Measurements from ENCODE around the gene ERC1. TPM values are rescaled to one million over a fixed set of nuclear protein-coding genes. Genes with fewer than 3 reads are reported as not detected.

Gene ERC1
- polyA plus RNA-seq, 2 of the 4 experiments (the other 2 are of a cell fraction): 14.2 to 20.9 TPM

DNA sequence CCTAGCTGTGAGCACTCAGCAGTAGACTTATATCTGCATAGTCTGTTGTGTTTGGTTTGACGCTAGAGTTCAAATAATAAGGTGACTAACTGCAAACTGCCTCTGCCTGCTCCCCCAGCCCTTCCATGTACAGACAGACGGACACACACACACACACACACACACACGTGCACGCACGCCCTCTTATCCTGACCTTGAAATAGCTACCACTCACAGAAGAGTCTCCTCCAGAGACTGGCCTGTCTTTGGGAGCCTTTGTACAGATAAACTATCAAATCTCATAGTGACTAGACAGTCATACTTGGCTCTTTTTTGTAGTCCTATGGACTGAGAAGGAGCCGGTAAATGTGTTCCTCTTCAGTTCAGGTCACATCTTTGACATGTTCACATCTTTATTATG lies 445.0 kb downstream of the ERC1 start:
- TF ChIP-seq RNF2 (IDR thresholded peaks at IDR 0.05; ENCODE audit: borderline replicate concordance, low read depth) (no peak), KDM5A (IDR thresholded peaks at IDR 0.05) (no peak), CBX8 (IDR thresholded peaks at IDR 0.05) (no peak), RAD21 (conservative IDR thresholded peaks at IDR 0.05 in 1 of 2, IDR thresholded peaks at IDR 0.05 in 1 of 2) (no peak), MAZ (IDR thresholded peaks at IDR 0.05; ENCODE audit: borderline replicate concordance, low read depth, low read length) (no peak), EP300 (IDR thresholded peaks at IDR 0.05) (no peak), EHMT2 (IDR thresholded peaks at IDR 0.05; ENCODE audit: low read depth) (no peak), CHD2 (IDR thresholded peaks at IDR 0.05; ENCODE audit: low read length, partially characterized antibody) (no peak), RCOR1 (IDR thresholded peaks at IDR 0.05; ENCODE audit: low read depth, low read length) (no peak), NR3C1 (IDR thresholded peaks at IDR 0.05) (no peak), JUN (IDR thresholded peaks at IDR 0.05) (no peak), NFE2L2 (conservative IDR thresholded peaks at IDR 0.05; ENCODE audit: low read length) (no peak)
- TF ChIP-seq, protein P1, sequence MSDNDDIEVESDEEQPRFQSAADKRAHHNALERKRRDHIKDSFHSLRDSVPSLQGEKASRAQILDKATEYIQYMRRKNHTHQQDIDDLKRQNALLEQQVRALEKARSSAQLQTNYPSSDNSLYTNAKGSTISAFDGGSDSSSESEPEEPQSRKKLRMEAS (IDR thresholded peaks at IDR 0.05): no peak
- TF ChIP-seq, protein P2, sequence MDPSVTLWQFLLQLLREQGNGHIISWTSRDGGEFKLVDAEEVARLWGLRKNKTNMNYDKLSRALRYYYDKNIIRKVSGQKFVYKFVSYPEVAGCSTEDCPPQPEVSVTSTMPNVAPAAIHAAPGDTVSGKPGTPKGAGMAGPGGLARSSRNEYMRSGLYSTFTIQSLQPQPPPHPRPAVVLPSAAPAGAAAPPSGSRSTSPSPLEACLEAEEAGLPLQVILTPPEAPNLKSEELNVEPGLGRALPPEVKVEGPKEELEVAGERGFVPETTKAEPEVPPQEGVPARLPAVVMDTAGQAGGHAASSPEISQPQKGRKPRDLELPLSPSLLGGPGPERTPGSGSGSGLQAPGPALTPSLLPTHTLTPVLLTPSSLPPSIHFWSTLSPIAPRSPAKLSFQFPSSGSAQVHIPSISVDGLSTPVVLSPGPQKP (IDR thresholded peaks at IDR 0.05; ENCODE audit: low read depth, low read length): no peak
- POLR2A ChIA-PET: no interaction called here
- WGBS (ENCODE audit: missing lambda C conversion rate): 87% methylated on average over 6 of the region's 6 CpGs
- Histone ChIP-seq H3K4me2 (no peak overlapping the region), H3K4me3 (no peak overlapping the region), H3K27ac (no peak overlapping the region), H3K4me1 (no peaks in the 10 kb centered on the region), H3K9me3 (no peaks in the 10 kb centered on the region)
- CTCF ChIA-PET: interaction anchor here (1.7 kb wide), 1 partner anchor 12 kb away, joined by 4 read pairs; no protein-coding TSS in a partner anchor
- no peak for DNase-seq (ENCODE audit: low read depth in 1 of 2, low spot score in 1 of 2)
- ATAC-seq: no peak
- FAIRE-seq: no peak

DNA sequence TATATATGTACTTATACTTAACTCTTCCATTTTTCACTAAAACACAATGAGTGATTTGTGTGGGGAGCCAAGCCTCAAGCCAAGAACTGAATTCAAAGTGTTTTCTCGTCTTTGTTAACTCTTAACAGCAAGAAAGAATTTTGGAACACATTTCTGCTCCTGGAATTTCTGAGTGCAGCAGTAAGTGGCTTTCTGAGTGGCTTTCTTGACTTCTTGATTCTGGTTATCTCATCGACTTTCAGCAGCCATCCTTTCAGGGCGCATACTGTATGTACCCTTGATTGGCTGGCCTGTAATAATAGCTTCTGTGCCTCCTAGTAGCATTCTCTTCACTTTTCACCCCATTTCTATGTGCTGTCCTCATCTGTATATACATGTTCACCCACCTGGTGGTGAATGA lies 446.0 kb downstream of the ERC1 start:
- no peak overlapping the region for H3K27ac ChIP-seq
- H3K4me2 ChIP-seq: no peak overlapping the region
- no peak overlapping the region for H3K4me3 ChIP-seq
- ChIA-PET CTCF (interaction anchor here (0.5 kb wide), 1 partner anchor 82 kb away, joined by 3 read pairs; no protein-coding TSS in a partner anchor), POLR2A (no interaction called here)
- ATAC-seq: no peak
- FAIRE-seq: no peak
- DNase-seq (ENCODE audit: low read depth in 1 of 2, low spot score in 1 of 2): no peak
- WGBS (ENCODE audit: missing lambda C conversion rate): 90% methylated on average over 3 of the region's 3 CpGs
- H3K9me3 ChIP-seq: no peaks in the 10 kb centered on the region
- no peak for TF ChIP-seq NFE2L2 (conservative IDR thresholded peaks at IDR 0.05; ENCODE audit: low read length)
- TF ChIP-seq MAZ (IDR thresholded peaks at IDR 0.05; ENCODE audit: borderline replicate concordance, low read depth, low read length): no peak
- TF ChIP-seq RAD21 (conservative IDR thresholded peaks at IDR 0.05 in 1 of 2, IDR thresholded peaks at IDR 0.05 in 1 of 2): no peak
- no peak for TF ChIP-seq EP300 (IDR thresholded peaks at IDR 0.05)
- TF ChIP-seq NR3C1 (IDR thresholded peaks at IDR 0.05): no peak
- TF ChIP-seq, protein P3, sequence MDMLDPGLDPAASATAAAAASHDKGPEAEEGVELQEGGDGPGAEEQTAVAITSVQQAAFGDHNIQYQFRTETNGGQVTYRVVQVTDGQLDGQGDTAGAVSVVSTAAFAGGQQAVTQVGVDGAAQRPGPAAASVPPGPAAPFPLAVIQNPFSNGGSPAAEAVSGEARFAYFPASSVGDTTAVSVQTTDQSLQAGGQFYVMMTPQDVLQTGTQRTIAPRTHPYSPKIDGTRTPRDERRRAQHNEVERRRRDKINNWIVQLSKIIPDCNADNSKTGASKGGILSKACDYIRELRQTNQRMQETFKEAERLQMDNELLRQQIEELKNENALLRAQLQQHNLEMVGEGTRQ (IDR thresholded peaks at IDR 0.05): no peak
- no peak for TF ChIP-seq SMC3 (IDR thresholded peaks at IDR 0.05)
- TF ChIP-seq MAFK (IDR thresholded peaks at IDR 0.05; ENCODE audit: partially characterized antibody): no peak
- TF ChIP-seq ZNF302 (CRISPR knock-in tag; IDR thresholded peaks at IDR 0.05): no peak
- TF ChIP-seq JUNB (IDR thresholded peaks at IDR 0.05): no peak
- TF ChIP-seq, protein P4, sequence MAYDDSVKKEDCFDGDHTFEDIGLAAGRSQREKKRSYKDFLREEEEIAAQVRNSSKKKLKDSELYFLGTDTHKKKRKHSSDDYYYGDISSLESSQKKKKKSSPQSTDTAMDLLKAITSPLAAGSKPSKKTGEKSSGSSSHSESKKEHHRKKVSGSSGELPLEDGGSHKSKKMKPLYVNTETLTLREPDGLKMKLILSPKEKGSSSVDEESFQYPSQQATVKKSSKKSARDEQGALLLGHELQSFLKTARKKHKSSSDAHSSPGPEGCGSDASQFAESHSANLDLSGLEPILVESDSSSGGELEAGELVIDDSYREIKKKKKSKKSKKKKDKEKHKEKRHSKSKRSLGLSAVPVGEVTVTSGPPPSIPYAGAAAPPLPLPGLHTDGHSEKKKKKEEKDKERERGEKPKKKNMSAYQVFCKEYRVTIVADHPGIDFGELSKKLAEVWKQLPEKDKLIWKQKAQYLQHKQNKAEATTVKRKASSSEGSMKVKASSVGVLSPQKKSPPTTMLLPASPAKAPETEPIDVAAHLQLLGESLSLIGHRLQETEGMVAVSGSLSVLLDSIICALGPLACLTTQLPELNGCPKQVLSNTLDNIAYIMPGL (CRISPR knock-in tag; IDR thresholded peaks at IDR 0.05; ENCODE audit: borderline replicate concordance): no peak
- TF ChIP-seq, protein P2 (IDR thresholded peaks at IDR 0.05; ENCODE audit: low read depth, low read length): no peak
- TF ChIP-seq CBX8 (IDR thresholded peaks at IDR 0.05): no peak
- TF ChIP-seq TP53 (CRISPR knock-in tag; IDR thresholded peaks at IDR 0.05): no peak
- TF ChIP-seq CHD4 (IDR thresholded peaks at IDR 0.05; ENCODE audit: borderline replicate concordance): no peak
- TF ChIP-seq RCOR1 (IDR thresholded peaks at IDR 0.05; ENCODE audit: low read depth, low read length): no peak
- no peak for TF ChIP-seq RFX5 (IDR thresholded peaks at IDR 0.05)
- no peak for TF ChIP-seq ZFP36 (IDR thresholded peaks at IDR 0.05; ENCODE audit: borderline replicate concordance, partially characterized antibody)
- TF ChIP-seq RNF2 (IDR thresholded peaks at IDR 0.05; ENCODE audit: borderline replicate concordance, low read depth): no peak
- no peak for TF ChIP-seq HDAC2 (IDR thresholded peaks at IDR 0.05)
- no peaks in the 10 kb centered on the region for H3K4me1 ChIP-seq
